ENCODE results near the gene BIVM. TPM values are rescaled to one million over a fixed set of nuclear protein-coding genes. Genes with fewer than 3 reads are reported as not detected.

BIVM gene
- total and polyA plus RNA-seq, 2 experiments from 2014 or later = 22.9 to 24.1 TPM

- peak overlapping the region; percentile 94 for H3K4me3 ChIP-seq
- no peak for TF ChIP-seq EZH2 (IDR thresholded peaks at IDR 0.05; ENCODE audit: insufficient read depth, poor library complexity, severe bottlenecking)
- TF ChIP-seq EZH2phosphoT487 (IDR thresholded peaks at IDR 0.05; ENCODE audit: insufficient read depth, low read depth) = no peak
- H3K36me3 ChIP-seq (ENCODE audit: low read depth) = 0 out of 2 replicates have a peak, but pooled peaks cover 5% of the 10 kb centered on the region
- no peaks in the 10 kb centered on the region for H3K9me3 ChIP-seq (ENCODE audit: low read depth)
- H3K4me2 ChIP-seq (ENCODE audit: unreplicated experiment) = peak overlapping the region; percentile 90
- in situ Hi-C loops (cut with MboI) = loop anchor here (10.0 kb wide), 1 partner anchor 262 kb away; no protein-coding TSS in a partner anchor
- H3K79me2 ChIP-seq (ENCODE audit: insufficient read depth) = peaks cover 54% of the 10 kb centered on the region
- no peaks in the 10 kb centered on the region for H3K9me2 ChIP-seq (ENCODE audit: insufficient read depth)
- no peaks in the 10 kb centered on the region for H4K20me1 ChIP-seq (ENCODE audit: insufficient read depth)
- H3K9ac ChIP-seq = peak overlapping the region; percentile 94
- H3K27me3 ChIP-seq (replicated peaks; ENCODE audit: insufficient read depth) = no peaks in the 10 kb centered on the region
- H3K27ac ChIP-seq = peak overlapping the region; percentile 93
- DNase-seq = peak; percentile 79
- peak overlapping the region; percentile 91 for H2AFZ ChIP-seq
- H3K4me1 ChIP-seq (ENCODE audit: insufficient read depth) = peaks cover 12% of the 10 kb centered on the region
- 1 to 2% methylated on average over 30 to 31 of the region's 31 CpGs for WGBS, 2 experiments (ENCODE audit: low coverage in 1 of 2, low lambda C conversion rate in 2 of 2, missing lambda C conversion rate in 2 of 2)
- peaks cover 15% of the 10 kb centered on the region for H3F3A ChIP-seq (ENCODE audit: insufficient read depth)
Measured at GRCh38 chr13:102846261-102847015, 47.5 kb downstream of the BIVM start.

GRCh38 chr13:102847272-102848234 is 48.6 kb downstream of the BIVM start:
- H4K20me1 ChIP-seq (ENCODE audit: insufficient read depth) = 0 out of 2 replicates have a peak, but pooled peaks cover 2% of the 10 kb centered on the region
- peak overlapping the region; percentile 91 for H2AFZ ChIP-seq
- peak overlapping the region; percentile 93 for H3K27ac ChIP-seq
- peak overlapping the region; percentile 94 for H3K9ac ChIP-seq
- H3K4me3 ChIP-seq = peak overlapping the region; percentile 94
- peak; percentile 78 for DNase-seq
- H3K9me3 ChIP-seq (ENCODE audit: low read depth) = no peaks in the 10 kb centered on the region
- whole genome bisulfite sequencing, 2 experiments (ENCODE audit: low coverage in 1 of 2, low lambda C conversion rate in 2 of 2, missing lambda C conversion rate in 2 of 2) = 12 to 14% methylated on average over 12 of the region's 12 CpGs
- peak overlapping the region; percentile 90 for H3K4me2 ChIP-seq (ENCODE audit: unreplicated experiment)
- no peak for TF ChIP-seq EZH2phosphoT487 (IDR thresholded peaks at IDR 0.05; ENCODE audit: insufficient read depth, low read depth)
- no peak for TF ChIP-seq EZH2 (IDR thresholded peaks at IDR 0.05; ENCODE audit: insufficient read depth, poor library complexity, severe bottlenecking)
- H3K27me3 ChIP-seq (replicated peaks; ENCODE audit: insufficient read depth) = no peaks in the 10 kb centered on the region
- H3K36me3 ChIP-seq (ENCODE audit: low read depth) = 0 out of 2 replicates have a peak, but pooled peaks cover 7% of the 10 kb centered on the region
- H3K4me1 ChIP-seq (ENCODE audit: insufficient read depth) = peaks cover 12% of the 10 kb centered on the region
- peaks cover 65% of the 10 kb centered on the region for H3K79me2 ChIP-seq (ENCODE audit: insufficient read depth)
- in situ Hi-C loops (cut with MboI) = loop anchor here (10.0 kb wide), 1 partner anchor 263 kb away; no protein-coding TSS in a partner anchor
- peaks cover 15% of the 10 kb centered on the region for H3F3A ChIP-seq (ENCODE audit: insufficient read depth)
- H3K9me2 ChIP-seq (ENCODE audit: insufficient read depth) = no peaks in the 10 kb centered on the region

GRCh38 chr13:102848956-102849355 is 50.0 kb downstream of the BIVM start:
- peaks cover 15% of the 10 kb centered on the region for H3F3A ChIP-seq (ENCODE audit: insufficient read depth)
- DNase-seq = no peak
- H3K27ac ChIP-seq = no peak overlapping the region
- H3K9me2 ChIP-seq (ENCODE audit: insufficient read depth) = no peaks in the 10 kb centered on the region
- H3K36me3 ChIP-seq (ENCODE audit: low read depth) = peaks cover 16% of the 10 kb centered on the region
- H3K27me3 ChIP-seq (replicated peaks; ENCODE audit: insufficient read depth) = no peaks in the 10 kb centered on the region
- peak overlapping the region; percentile 94; the same call in 1 of the 2 replicates for H3K4me3 ChIP-seq
- H3K9ac ChIP-seq = peak overlapping the region; percentile 94; the same call in 1 of the 2 replicates
- H3K9me3 ChIP-seq (ENCODE audit: low read depth) = no peaks in the 10 kb centered on the region
- in situ Hi-C loops (cut with MboI) = loop anchor here (10.0 kb wide), 1 partner anchor 264 kb away; no protein-coding TSS in a partner anchor
- peaks cover 79% of the 10 kb centered on the region for H3K79me2 ChIP-seq (ENCODE audit: insufficient read depth)
- TF ChIP-seq EZH2phosphoT487 (IDR thresholded peaks at IDR 0.05; ENCODE audit: insufficient read depth, low read depth) (no peak), EZH2 (IDR thresholded peaks at IDR 0.05; ENCODE audit: insufficient read depth, poor library complexity, severe bottlenecking) (no peak)
- H2AFZ ChIP-seq = no peak overlapping the region
- H3K4me2 ChIP-seq (ENCODE audit: unreplicated experiment) = no peak overlapping the region
- 80 to 84% methylated on average over 6 of the region's 6 CpGs for WGBS, 2 experiments (ENCODE audit: low coverage in 1 of 2, low lambda C conversion rate in 2 of 2, missing lambda C conversion rate in 2 of 2)
- peaks cover 12% of the 10 kb centered on the region for H3K4me1 ChIP-seq (ENCODE audit: insufficient read depth)
- 0 out of 2 replicates have a peak, but pooled peaks cover 2% of the 10 kb centered on the region for H4K20me1 ChIP-seq (ENCODE audit: insufficient read depth)

- H4K20me1 ChIP-seq (ENCODE audit: insufficient read depth) = 0 out of 2 replicates have a peak, but pooled peaks cover 2% of the 10 kb centered on the region
- H2AFZ ChIP-seq = no peak overlapping the region
- H3K9me3 ChIP-seq (ENCODE audit: low read depth) = no peaks in the 10 kb centered on the region
- peaks cover 40% of the 10 kb centered on the region for H3K36me3 ChIP-seq (ENCODE audit: low read depth)
- 95 to 96% methylated on average over 3 of the region's 3 CpGs for WGBS, 2 experiments (ENCODE audit: low coverage in 1 of 2, low lambda C conversion rate in 2 of 2, missing lambda C conversion rate in 2 of 2)
- H3K9me2 ChIP-seq (ENCODE audit: insufficient read depth) = no peaks in the 10 kb centered on the region
- H3K4me1 ChIP-seq (ENCODE audit: insufficient read depth) = peaks cover 22% of the 10 kb centered on the region
- no peak overlapping the region for H3K4me3 ChIP-seq
- H3K27ac ChIP-seq = peak overlapping the region; percentile 6; the same call in 1 of the 2 replicates
- no peak overlapping the region for H3K9ac ChIP-seq
- TF ChIP-seq EZH2phosphoT487 (IDR thresholded peaks at IDR 0.05; ENCODE audit: insufficient read depth, low read depth) (no peak), EZH2 (IDR thresholded peaks at IDR 0.05; ENCODE audit: insufficient read depth, poor library complexity, severe bottlenecking) (no peak)
- H3K4me2 ChIP-seq (ENCODE audit: unreplicated experiment) = no peak overlapping the region
- in situ Hi-C loops (cut with MboI) = no loop called here
- DNase-seq = peak; percentile 39
- H3K79me2 ChIP-seq (ENCODE audit: insufficient read depth) = peaks cover 81% of the 10 kb centered on the region
- H3K27me3 ChIP-seq (replicated peaks; ENCODE audit: insufficient read depth) = no peaks in the 10 kb centered on the region
- peaks cover 14% of the 10 kb centered on the region for H3F3A ChIP-seq (ENCODE audit: insufficient read depth)
Measured at GRCh38 chr13:102852556-102852955, 53.6 kb downstream of the BIVM start.

Data from GM23248 (cell line).